ENCODE data around the gene ADH1A. TPM values are rescaled to one million over a fixed set of nuclear protein-coding genes. Genes with fewer than 3 reads are reported as not detected.

ADH1A gene
- polyA plus RNA-seq, 1 donor (not counting 4 experiments of a cell fraction or from before 2014, with no cell fraction given) = not detected

DNA sequence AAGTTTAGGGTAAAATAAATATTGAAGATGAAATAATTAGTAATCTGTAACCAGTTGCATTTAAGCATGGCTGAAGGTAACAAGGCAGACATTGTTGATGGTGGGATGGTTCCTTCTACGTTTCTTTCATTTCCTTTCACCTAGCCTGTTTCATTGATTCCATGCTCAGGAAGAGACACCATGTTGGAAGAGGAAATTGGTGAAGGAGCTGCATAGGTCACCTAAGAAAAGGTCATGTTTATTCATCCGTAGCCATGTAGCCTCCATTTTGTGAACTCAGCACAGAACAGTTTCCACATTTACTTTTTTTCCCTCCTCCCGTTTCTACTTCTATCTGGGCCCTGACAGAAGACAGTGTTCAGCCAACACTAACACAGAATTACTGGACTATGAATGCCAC lies 26.6 kb upstream of the ADH1A start:
- Histone ChIP-seq H4K20me1 (ENCODE audit: control insufficient read depth, extremely low read depth, insufficient read depth, low read length) (no peaks in the 10 kb centered on the region), H3K27ac (ENCODE audit: control insufficient read depth, insufficient read depth, low read length) (no peak overlapping the region), H3K36me3 (ENCODE audit: control insufficient read depth in 2 of 2, extremely low read depth in 1 of 2, insufficient read depth in 2 of 2, low read length in 2 of 2) (no peaks in the 10 kb centered on the region), H3K4me3 (ENCODE audit: control insufficient read depth in 2 of 3, extremely low read depth in 1 of 3, insufficient read depth in 2 of 3, low read depth in 1 of 3, low read length in 3 of 3) (no peak overlapping the region), H3K9me1 (ENCODE audit: control insufficient read depth, extremely low read depth, insufficient read depth, low read length) (no peaks in the 10 kb centered on the region), H3K4me1 (ENCODE audit: control insufficient read depth, extremely low read depth, insufficient read depth, low read length) (no peaks in the 10 kb centered on the region), H3K9ac (ENCODE audit: control insufficient read depth, extremely low read depth, insufficient read depth, low read length) (no peak overlapping the region), H3K4me2 (ENCODE audit: control insufficient read depth, extremely low read depth, insufficient read depth, low read depth, low read length) (no peak overlapping the region), H3K79me2 (ENCODE audit: control insufficient read depth, insufficient read depth, low read length) (no peaks in the 10 kb centered on the region), H2AFZ (ENCODE audit: control insufficient read depth, low read length) (no peak overlapping the region), H3K27me3 (ENCODE audit: control insufficient read depth, extremely low read depth, insufficient read depth, low read length) (no peaks in the 10 kb centered on the region), H3K9me3 (ENCODE audit: control insufficient read depth, low read depth, low read length) (no peaks in the 10 kb centered on the region)
- DNase-seq (ENCODE audit: low read depth, low spot score) = no peak
- TF ChIP-seq EZH2 (IDR thresholded peaks at IDR 0.05; ENCODE audit: low read length) = no peak
- TF ChIP-seq, protein P1, sequence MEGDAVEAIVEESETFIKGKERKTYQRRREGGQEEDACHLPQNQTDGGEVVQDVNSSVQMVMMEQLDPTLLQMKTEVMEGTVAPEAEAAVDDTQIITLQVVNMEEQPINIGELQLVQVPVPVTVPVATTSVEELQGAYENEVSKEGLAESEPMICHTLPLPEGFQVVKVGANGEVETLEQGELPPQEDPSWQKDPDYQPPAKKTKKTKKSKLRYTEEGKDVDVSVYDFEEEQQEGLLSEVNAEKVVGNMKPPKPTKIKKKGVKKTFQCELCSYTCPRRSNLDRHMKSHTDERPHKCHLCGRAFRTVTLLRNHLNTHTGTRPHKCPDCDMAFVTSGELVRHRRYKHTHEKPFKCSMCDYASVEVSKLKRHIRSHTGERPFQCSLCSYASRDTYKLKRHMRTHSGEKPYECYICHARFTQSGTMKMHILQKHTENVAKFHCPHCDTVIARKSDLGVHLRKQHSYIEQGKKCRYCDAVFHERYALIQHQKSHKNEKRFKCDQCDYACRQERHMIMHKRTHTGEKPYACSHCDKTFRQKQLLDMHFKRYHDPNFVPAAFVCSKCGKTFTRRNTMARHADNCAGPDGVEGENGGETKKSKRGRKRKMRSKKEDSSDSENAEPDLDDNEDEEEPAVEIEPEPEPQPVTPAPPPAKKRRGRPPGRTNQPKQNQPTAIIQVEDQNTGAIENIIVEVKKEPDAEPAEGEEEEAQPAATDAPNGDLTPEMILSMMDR (optimal IDR thresholded peaks at IDR 0.05 in 1 of 3, IDR thresholded peaks at IDR 0.05 in 1 of 3, conservative IDR thresholded peaks at IDR 0.05 in 1 of 3; ENCODE audit: extremely low read depth in 1 of 3, insufficient read depth in 2 of 3, low read length in 3 of 3) = no peak
- dilution Hi-C loops (cut with MboI; ENCODE audit: extremely low pct_ligation_motif_present, low sequenced_read_pairs) = no loop called here
- peak; percentile 46 for FAIRE-seq

DNA sequence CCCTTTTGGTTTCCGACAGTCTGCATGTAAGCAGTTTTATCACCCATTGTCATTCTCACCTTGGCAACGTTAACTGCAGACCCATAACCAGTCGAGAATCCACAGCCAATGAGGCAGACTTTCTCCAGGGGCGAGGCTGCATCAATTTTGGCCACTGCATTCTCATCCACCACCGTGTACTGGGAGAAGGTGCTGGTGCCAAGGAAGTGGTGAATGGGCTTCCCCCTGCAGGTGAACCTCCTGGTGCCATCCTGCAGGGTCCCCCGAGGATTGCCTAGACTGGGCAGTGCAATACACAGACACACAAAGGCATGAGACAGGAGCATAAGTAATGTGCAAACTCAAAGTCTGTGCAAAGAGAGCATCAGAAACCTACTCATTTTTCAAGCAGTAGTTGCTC lies 25.1 kb upstream of the ADH1A start:
- H3K27ac ChIP-seq (ENCODE audit: control insufficient read depth, insufficient read depth, low read length) = no peak overlapping the region
- H3K9ac ChIP-seq (ENCODE audit: control insufficient read depth, extremely low read depth, insufficient read depth, low read length) = no peak overlapping the region
- no peaks in the 10 kb centered on the region for H3K36me3 ChIP-seq (ENCODE audit: control insufficient read depth in 2 of 2, extremely low read depth in 1 of 2, insufficient read depth in 2 of 2, low read length in 2 of 2)
- H3K27me3 ChIP-seq (ENCODE audit: control insufficient read depth, extremely low read depth, insufficient read depth, low read length) = no peaks in the 10 kb centered on the region
- no peak overlapping the region for H2AFZ ChIP-seq (ENCODE audit: control insufficient read depth, low read length)
- DNase-seq (ENCODE audit: low read depth, low spot score) (no peak), FAIRE-seq (no peak)
- H3K4me3 ChIP-seq (ENCODE audit: control insufficient read depth in 2 of 3, extremely low read depth in 1 of 3, insufficient read depth in 2 of 3, low read depth in 1 of 3, low read length in 3 of 3) = no peak overlapping the region
- TF ChIP-seq, protein P1 (optimal IDR thresholded peaks at IDR 0.05 in 1 of 3, IDR thresholded peaks at IDR 0.05 in 1 of 3, conservative IDR thresholded peaks at IDR 0.05 in 1 of 3; ENCODE audit: extremely low read depth in 1 of 3, insufficient read depth in 2 of 3, low read length in 3 of 3) = no peak
- TF ChIP-seq EZH2 (IDR thresholded peaks at IDR 0.05; ENCODE audit: low read length) = no peak
- H3K9me3 ChIP-seq (ENCODE audit: control insufficient read depth, low read depth, low read length) = no peaks in the 10 kb centered on the region
- H3K4me2 ChIP-seq (ENCODE audit: control insufficient read depth, extremely low read depth, insufficient read depth, low read depth, low read length) = no peak overlapping the region
- H3K9me1 ChIP-seq (ENCODE audit: control insufficient read depth, extremely low read depth, insufficient read depth, low read length) = no peaks in the 10 kb centered on the region
- dilution Hi-C loops (cut with MboI; ENCODE audit: extremely low pct_ligation_motif_present, low sequenced_read_pairs) = no loop called here
- no peaks in the 10 kb centered on the region for H4K20me1 ChIP-seq (ENCODE audit: control insufficient read depth, extremely low read depth, insufficient read depth, low read length)
- no peaks in the 10 kb centered on the region for H3K79me2 ChIP-seq (ENCODE audit: control insufficient read depth, insufficient read depth, low read length)
- no peaks in the 10 kb centered on the region for H3K4me1 ChIP-seq (ENCODE audit: control insufficient read depth, extremely low read depth, insufficient read depth, low read length)

Measured in keratinocyte (primary cell).